HepG2 (cell line): ENCODE measurements around the gene USP2. TPM values are rescaled to one million over a fixed set of nuclear protein-coding genes. Genes with fewer than 3 reads are reported as not detected.
A peak's percentile ranks its signal among the peaks of the same experiment; 100 is the strongest.

Experiments used
- ARID2 ChIP-seq: sonication (generic); formaldehyde crosslinking; IDR thresholded peaks from 2 replicates; pipeline ENCODE4 v1.8.1; 2022; ENCODE audit warnings: mild to moderate bottlenecking, missing genetic modification reagents, borderline replicate concordance
- ATRX ChIP-seq: sonication (generic); formaldehyde crosslinking; IDR thresholded peaks from 2 replicates; pipeline ENCODE4 v1.4.0; 2020; ENCODE audit warnings: missing genetic modification reagents, borderline replicate concordance
- MIER2 ChIP-seq: IDR thresholded peaks from 2 replicates; pipeline ENCODE4 v1.6.1; 2016; ENCODE audit warnings: missing biosample characterization, missing genetic modification reagents
- MLXIP ChIP-seq: sonication (generic); formaldehyde crosslinking; IDR thresholded peaks from 2 replicates; pipeline ENCODE4 v1.9.0; 2021; ENCODE audit warnings: missing genetic modification reagents, borderline replicate concordance
- MTF1 ChIP-seq: sonication (generic); formaldehyde crosslinking; IDR thresholded peaks from 2 replicates; pipeline ENCODE4 v1.5.0; 2020; ENCODE audit warnings: missing genetic modification reagents
- UBTF ChIP-seq: sonication (generic); formaldehyde crosslinking; IDR thresholded peaks from 2 replicates; pipeline ENCODE4 v1.4.0; 2020; ENCODE audit warnings: mild to moderate bottlenecking, missing genetic modification reagents
- ZFX ChIP-seq: sonication (generic); formaldehyde crosslinking; IDR thresholded peaks from 2 replicates; pipeline ENCODE4 v1.4.0; 2020; ENCODE audit warnings: mild to moderate bottlenecking, low read depth, missing genetic modification reagents, moderate library complexity
- ZNF335 ChIP-seq: sonication (generic); formaldehyde crosslinking; IDR thresholded peaks from 2 replicates; pipeline ENCODE4 v1.4.0; 2020; ENCODE audit warnings: missing genetic modification reagents
- ZNF343 ChIP-seq: sonication (generic); formaldehyde crosslinking; IDR thresholded peaks from 2 replicates; pipeline ENCODE4 v1.4.0; 2020; ENCODE audit warnings: mild to moderate bottlenecking, missing genetic modification reagents
- ZNF414 ChIP-seq: sonication (generic); formaldehyde crosslinking; IDR thresholded peaks from 2 replicates; pipeline ENCODE4 v1.5.0; 2020; ENCODE audit warnings: missing genetic modification reagents
- ZSCAN29 ChIP-seq: sonication (generic); formaldehyde crosslinking; conservative IDR thresholded peaks from 2 replicates; pipeline ENCODE4 v1.4.0; 2020; ENCODE audit warnings: mild to moderate bottlenecking, missing genetic modification reagents
- polyA plus RNA-seq, 8 experiments: library from polyadenylated mRNA; depleted of rRNA in 3 of 8; stranded (reverse) in 7 of 8; unstranded in 1 of 8; fragments of >200 nt; fragmentation: Illumina TruSeq in 4 of 8; extraction: Trizol in 4 of 8; gene quantifications; 2 replicates each; pipeline versions ENCODE4 v1.2.1 to v1.2.3, GENCODE V29; 2011 to 2016; ENCODE audit warnings: low read depth in 4 of 8, missing spikeins in 1 of 8, mixed read lengths in 1 of 8; ENCODE audit not compliant: insufficient read depth in 1 of 8
- total RNA-seq, 5 experiments: library from RNA; depleted of rRNA; stranded (reverse); fragments of >200 nt; fragmentation: Illumina TruSeq; extraction: Trizol; gene quantifications; 2 replicates each; pipeline ENCODE4 v1.2.3, GENCODE V29; 2016; ENCODE audit warnings: low read depth in 1 of 5
- TF ChIP-seq, protein P1 (sequence below): IDR thresholded peaks from 2 replicates; pipeline ENCODE4 v1.6.1; 2016; ENCODE audit warnings: mild to moderate bottlenecking
- TF ChIP-seq, protein P2 (sequence below): sonication (generic); formaldehyde crosslinking; IDR thresholded peaks from 2 replicates; pipeline ENCODE4 v1.4.0; 2020; ENCODE audit warnings: missing genetic modification reagents

Gene USP2
- total and polyA plus RNA-seq, 2 of the 13 experiments (the other 11 are each of a cell fraction or from before 2014, with no cell fraction given) = 2.5 to 6.0 TPM

DNA sequence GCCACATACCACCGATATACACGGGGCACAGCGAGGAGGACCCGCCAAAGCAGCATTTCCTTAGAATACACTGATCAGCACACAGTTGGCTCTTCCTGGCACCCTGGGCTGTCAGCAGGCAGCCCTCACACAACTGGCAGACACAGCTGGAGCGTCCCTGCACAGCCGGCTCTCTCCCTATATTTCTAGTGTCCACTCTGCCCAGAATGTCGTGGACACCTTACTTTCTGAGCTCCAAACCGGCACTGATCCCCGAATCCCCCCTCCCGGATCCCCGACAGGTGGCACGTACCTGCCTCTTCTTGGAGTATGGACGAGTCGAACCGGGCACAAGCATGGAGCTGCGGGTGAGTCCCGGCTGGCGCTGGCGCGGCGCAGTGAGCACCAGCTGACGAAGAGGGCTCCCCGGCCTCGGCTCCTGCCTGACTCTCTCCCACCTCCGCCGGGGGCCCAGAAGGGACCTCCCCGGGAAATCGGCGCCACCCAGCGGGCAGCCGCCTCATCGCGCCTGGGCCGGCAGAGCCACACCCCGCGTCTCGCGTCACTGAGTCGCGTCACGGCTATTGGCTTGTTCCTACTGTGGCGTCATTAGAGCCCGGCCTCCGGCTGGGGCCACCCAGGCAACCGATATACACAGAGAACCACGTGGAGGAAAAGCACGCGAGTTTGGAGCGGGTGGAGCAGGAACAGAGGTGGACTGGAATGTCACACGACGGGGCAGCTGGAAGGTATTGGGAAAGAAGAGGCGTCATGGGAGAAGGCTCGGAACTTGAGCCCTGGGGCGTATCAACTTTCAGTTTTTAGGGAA is at the start of gene USP2 (continued):
- TF ChIP-seq MLXIP (CRISPR knock-in tag) = no peak
- no peak for TF ChIP-seq MTF1 (CRISPR knock-in tag)
- TF ChIP-seq, protein P1, sequence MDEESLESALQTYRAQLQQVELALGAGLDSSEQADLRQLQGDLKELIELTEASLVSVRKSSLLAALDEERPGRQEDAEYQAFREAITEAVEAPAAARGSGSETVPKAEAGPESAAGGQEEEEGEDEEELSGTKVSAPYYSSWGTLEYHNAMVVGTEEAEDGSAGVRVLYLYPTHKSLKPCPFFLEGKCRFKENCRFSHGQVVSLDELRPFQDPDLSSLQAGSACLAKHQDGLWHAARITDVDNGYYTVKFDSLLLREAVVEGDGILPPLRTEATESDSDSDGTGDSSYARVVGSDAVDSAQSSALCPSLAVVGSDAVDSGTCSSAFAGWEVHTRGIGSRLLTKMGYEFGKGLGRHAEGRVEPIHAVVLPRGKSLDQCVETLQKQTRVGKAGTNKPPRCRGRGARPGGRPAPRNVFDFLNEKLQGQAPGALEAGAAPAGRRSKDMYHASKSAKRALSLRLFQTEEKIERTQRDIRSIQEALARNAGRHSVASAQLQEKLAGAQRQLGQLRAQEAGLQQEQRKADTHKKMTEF (CRISPR knock-in tag) = peak; percentile 84
- TF ChIP-seq ATRX (CRISPR knock-in tag) = no peak
- TF ChIP-seq ZNF343 (CRISPR knock-in tag) = no peak
- TF ChIP-seq UBTF (CRISPR knock-in tag) = peak; percentile 98
- no peak for TF ChIP-seq ZSCAN29 (CRISPR knock-in tag)
- peak; percentile 96; the same call in 1 of the 2 replicates for TF ChIP-seq ARID2 (CRISPR knock-in tag)
- TF ChIP-seq ZNF335 (CRISPR knock-in tag) = 0 out of 2 replicates have a peak, but pooled peaks have one; percentile 41
- TF ChIP-seq ZNF414 (CRISPR knock-in tag) = no peak
- peak; percentile 44; the same call in 1 of the 2 replicates for TF ChIP-seq ZFX
- TF ChIP-seq, protein P2, sequence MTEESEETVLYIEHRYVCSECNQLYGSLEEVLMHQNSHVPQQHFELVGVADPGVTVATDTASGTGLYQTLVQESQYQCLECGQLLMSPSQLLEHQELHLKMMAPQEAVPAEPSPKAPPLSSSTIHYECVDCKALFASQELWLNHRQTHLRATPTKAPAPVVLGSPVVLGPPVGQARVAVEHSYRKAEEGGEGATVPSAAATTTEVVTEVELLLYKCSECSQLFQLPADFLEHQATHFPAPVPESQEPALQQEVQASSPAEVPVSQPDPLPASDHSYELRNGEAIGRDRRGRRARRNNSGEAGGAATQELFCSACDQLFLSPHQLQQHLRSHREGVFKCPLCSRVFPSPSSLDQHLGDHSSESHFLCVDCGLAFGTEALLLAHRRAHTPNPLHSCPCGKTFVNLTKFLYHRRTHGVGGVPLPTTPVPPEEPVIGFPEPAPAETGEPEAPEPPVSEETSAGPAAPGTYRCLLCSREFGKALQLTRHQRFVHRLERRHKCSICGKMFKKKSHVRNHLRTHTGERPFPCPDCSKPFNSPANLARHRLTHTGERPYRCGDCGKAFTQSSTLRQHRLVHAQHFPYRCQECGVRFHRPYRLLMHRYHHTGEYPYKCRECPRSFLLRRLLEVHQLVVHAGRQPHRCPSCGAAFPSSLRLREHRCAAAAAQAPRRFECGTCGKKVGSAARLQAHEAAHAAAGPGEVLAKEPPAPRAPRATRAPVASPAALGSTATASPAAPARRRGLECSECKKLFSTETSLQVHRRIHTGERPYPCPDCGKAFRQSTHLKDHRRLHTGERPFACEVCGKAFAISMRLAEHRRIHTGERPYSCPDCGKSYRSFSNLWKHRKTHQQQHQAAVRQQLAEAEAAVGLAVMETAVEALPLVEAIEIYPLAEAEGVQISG (CRISPR knock-in tag) = peak; percentile 67
- 0 out of 2 replicates have a peak, but pooled peaks have one; percentile 18 for TF ChIP-seq MIER2 (CRISPR knock-in tag)
